Measurements from ENCODE around the gene CCT8L2.
"Not testable (repeated sequence)": the region's sequence is repeated elsewhere in the genome, so short reads cannot be mapped to it uniquely, and the experiment has no call there.

CCT8L2 gene

GRCh38 chr22:16592710-16593109 lies at the start of gene CCT8L2:
Gene CCT8L2, minus strand, starts transcription at chr22:16592810. Its CDS starts 260 bp downstream, at chr22:16592550.
- not testable (repeated sequence) for DNase-seq (ENCODE audit: low read depth in 3 of 3, low spot score in 1 of 3)

GRCh38 chr22:16635442-16635841 lies 42.8 kb upstream of the CCT8L2 start:
- DNase-seq (ENCODE audit: low read depth in 3 of 3, low spot score in 1 of 3) = not testable (repeated sequence)

- DNase-seq (ENCODE audit: low read depth in 3 of 3, low spot score in 1 of 3) = not testable (repeated sequence)
Measured at GRCh38 chr22:16634092-16634491, 41.5 kb upstream of the CCT8L2 start.

- DNase-seq (ENCODE audit: low read depth in 3 of 3, low spot score in 1 of 3) = not testable (repeated sequence)
Measured at GRCh38 chr22:16628476-16628875, 35.9 kb upstream of the CCT8L2 start.

GRCh38 chr22:16625018-16625417 lies 32.4 kb upstream of the CCT8L2 start:
- DNase-seq (ENCODE audit: low read depth in 3 of 3, low spot score in 1 of 3) = not testable (repeated sequence)

- DNase-seq (ENCODE audit: low read depth in 3 of 3, low spot score in 1 of 3) = not testable (repeated sequence)
Measured at GRCh38 chr22:16623595-16623994, 31.0 kb upstream of the CCT8L2 start.

- not testable (repeated sequence) for DNase-seq (ENCODE audit: low read depth in 3 of 3, low spot score in 1 of 3)
Measured at GRCh38 chr22:16617516-16617915, 24.9 kb upstream of the CCT8L2 start.

GRCh38 chr22:16616390-16616938 lies 23.9 kb upstream of the CCT8L2 start:
- DNase-seq (ENCODE audit: low read depth in 3 of 3, low spot score in 1 of 3) = not testable (repeated sequence)

GRCh38 chr22:16615606-16616245 lies 23.1 kb upstream of the CCT8L2 start:
- not testable (repeated sequence) for DNase-seq (ENCODE audit: low read depth in 3 of 3, low spot score in 1 of 3)

GRCh38 chr22:16609548-16610261 lies 17.1 kb upstream of the CCT8L2 start:
- no peak for DNase-seq (ENCODE audit: low read depth in 3 of 3, low spot score in 1 of 3)

- DNase-seq (ENCODE audit: low read depth in 3 of 3, low spot score in 1 of 3) = no peak
Measured at GRCh38 chr22:16608931-16609330, 16.3 kb upstream of the CCT8L2 start.

GRCh38 chr22:16604257-16604998 lies 11.8 kb upstream of the CCT8L2 start:
- not testable (repeated sequence) for DNase-seq (ENCODE audit: low read depth in 3 of 3, low spot score in 1 of 3)

- not testable (repeated sequence) for DNase-seq (ENCODE audit: low read depth in 3 of 3, low spot score in 1 of 3)
Measured at GRCh38 chr22:16603770-16604242, 11.2 kb upstream of the CCT8L2 start.

GRCh38 chr22:16603448-16603768 lies 10.8 kb upstream of the CCT8L2 start:
- DNase-seq (ENCODE audit: low read depth in 3 of 3, low spot score in 1 of 3) = no peak

GRCh38 chr22:16602728-16603447 lies 10.3 kb upstream of the CCT8L2 start:
- not testable (repeated sequence) for DNase-seq (ENCODE audit: low read depth in 3 of 3, low spot score in 1 of 3)

GRCh38 chr22:16602224-16602727 lies 9.7 kb upstream of the CCT8L2 start:
- DNase-seq (ENCODE audit: low read depth in 3 of 3, low spot score in 1 of 3) = not testable (repeated sequence)

GRCh38 chr22:16601437-16602223 lies 9.0 kb upstream of the CCT8L2 start:
- no peak for DNase-seq (ENCODE audit: low read depth in 3 of 3, low spot score in 1 of 3)

GRCh38 chr22:16600644-16601436 lies 8.2 kb upstream of the CCT8L2 start:
- peak in 1 of 3 donors; percentile 34 for DNase-seq (ENCODE audit: low read depth in 3 of 3, low spot score in 1 of 3)

GRCh38 chr22:16599648-16600047 lies 7.0 kb upstream of the CCT8L2 start:
- not testable (repeated sequence) for DNase-seq (ENCODE audit: low read depth in 3 of 3, low spot score in 1 of 3)
